ENCODE measurements around the gene AFDN.
A peak's percentile ranks its signal among the peaks of the same experiment; 100 is the strongest.

AFDN gene

DNA sequence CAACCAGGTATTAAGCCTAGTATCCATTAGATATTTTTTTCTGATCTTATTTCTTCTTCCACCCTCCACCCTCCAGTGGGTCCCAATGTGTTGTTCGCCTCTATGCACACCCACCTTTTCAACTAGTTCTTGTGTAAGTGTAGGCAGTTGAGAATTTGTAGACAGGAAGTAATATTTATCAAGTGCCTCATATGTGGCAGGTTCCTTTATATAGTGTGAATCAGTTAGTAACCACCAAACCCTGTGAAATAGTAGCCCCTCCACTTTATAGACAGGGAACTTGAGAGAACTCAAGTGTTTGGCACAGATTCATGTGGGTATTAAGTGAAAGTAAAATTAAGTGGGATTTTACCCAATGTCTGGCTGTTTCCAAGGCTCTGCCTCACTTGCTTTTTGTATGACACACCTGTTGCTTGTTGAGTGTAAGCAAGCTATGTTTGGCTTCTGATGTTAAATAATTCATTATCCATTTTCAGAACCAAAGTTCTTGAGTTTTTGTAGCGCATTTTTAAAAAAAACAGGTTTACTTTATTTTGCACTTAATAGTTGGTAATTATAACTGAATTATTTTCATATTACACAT lies 24.8 kb downstream of the AFDN start:
- TF ChIP-seq GATA2 (IDR thresholded peaks at IDR 0.05; ENCODE audit: low read depth, low read length), result no peak
- TF ChIP-seq GATA3 (IDR thresholded peaks at IDR 0.05; ENCODE audit: low read depth, low read length), result no peak

- TF ChIP-seq GATA3 (IDR thresholded peaks at IDR 0.05; ENCODE audit: low read depth, low read length) (no peak), GATA2 (IDR thresholded peaks at IDR 0.05; ENCODE audit: low read depth, low read length) (no peak)
Observed at GRCh38 chr6:167855825-167856425, 29.2 kb downstream of the AFDN start.

DNA sequence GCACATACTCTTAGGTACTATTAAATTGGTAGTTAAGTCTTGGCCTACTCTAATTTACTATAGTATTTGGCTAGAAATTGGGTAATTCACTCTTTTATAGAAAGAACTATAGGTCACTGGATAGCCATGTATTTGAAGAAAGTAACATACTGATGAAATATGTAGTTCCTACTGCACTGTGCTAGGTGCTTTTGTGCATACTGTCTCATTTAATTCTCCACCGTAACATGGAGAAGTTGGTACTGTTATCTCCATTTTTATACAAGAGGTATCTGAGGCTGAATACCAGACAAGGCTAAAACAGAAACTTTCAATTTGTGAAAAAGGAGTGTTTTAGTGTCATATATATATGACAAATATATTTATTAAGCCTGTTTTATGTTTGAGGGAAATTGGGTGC lies 29.8 kb downstream of the AFDN start:
- TF ChIP-seq GATA2 (IDR thresholded peaks at IDR 0.05; ENCODE audit: low read depth, low read length) (no peak), GATA3 (IDR thresholded peaks at IDR 0.05; ENCODE audit: low read depth, low read length) (no peak)

GRCh38 chr6:167856999-167857660 lies 30.4 kb downstream of the AFDN start:
- TF ChIP-seq GATA3 (IDR thresholded peaks at IDR 0.05; ENCODE audit: low read depth, low read length) (no peak), GATA2 (IDR thresholded peaks at IDR 0.05; ENCODE audit: low read depth, low read length) (no peak)

- TF ChIP-seq GATA3 (IDR thresholded peaks at IDR 0.05; ENCODE audit: low read depth, low read length), result peak; percentile 63
- peak; percentile 58; the same call in 1 of the 2 replicates for TF ChIP-seq GATA2 (IDR thresholded peaks at IDR 0.05; ENCODE audit: low read depth, low read length)
Observed at GRCh38 chr6:167858086-167858591, 31.4 kb downstream of the AFDN start.

- no peak for TF ChIP-seq GATA2 (IDR thresholded peaks at IDR 0.05; ENCODE audit: low read depth, low read length)
Observed at GRCh38 chr6:167858842-167859664, 32.3 kb downstream of the AFDN start.

DNA sequence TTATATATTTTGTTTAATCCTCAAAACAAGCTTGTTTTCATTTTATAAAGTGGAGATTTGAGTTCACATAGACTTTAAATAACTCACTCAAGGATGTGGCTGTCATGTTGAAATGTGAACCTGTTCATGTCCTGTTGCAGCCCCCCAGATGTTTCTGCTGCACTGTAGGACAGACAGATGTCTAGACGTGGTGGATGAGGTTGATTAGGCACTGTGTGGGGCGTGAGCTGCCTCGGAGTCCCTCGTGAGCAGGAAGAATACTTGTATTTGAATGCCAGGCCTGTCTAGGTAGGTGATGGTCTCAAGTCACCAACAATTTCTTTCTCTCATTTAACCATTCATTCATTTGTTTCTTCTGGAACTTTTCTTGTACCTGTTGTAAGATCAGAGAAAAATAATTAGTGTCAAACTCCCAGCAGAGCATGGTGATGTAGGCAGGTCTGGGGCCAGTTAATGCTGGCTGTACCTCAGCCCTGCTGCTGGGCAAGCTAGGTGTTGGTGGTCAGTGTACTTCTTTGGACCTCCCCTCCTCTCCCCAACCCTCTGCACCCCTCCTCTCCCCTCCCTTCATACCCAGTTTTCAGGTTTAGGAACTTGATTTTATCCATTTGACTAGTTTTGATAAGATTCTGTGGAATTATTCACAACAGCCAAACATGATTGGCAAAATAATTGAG lies 34.0 kb downstream of the AFDN start:
- TF ChIP-seq GATA2 (IDR thresholded peaks at IDR 0.05; ENCODE audit: low read depth, low read length), result no peak
- no peak for TF ChIP-seq GATA3 (IDR thresholded peaks at IDR 0.05; ENCODE audit: low read depth, low read length)

GRCh38 chr6:167861424-167861823 lies 34.7 kb downstream of the AFDN start:
- TF ChIP-seq GATA2 (IDR thresholded peaks at IDR 0.05; ENCODE audit: low read depth, low read length) (no peak), GATA3 (IDR thresholded peaks at IDR 0.05; ENCODE audit: low read depth, low read length) (no peak)

- no peak for TF ChIP-seq GATA2 (IDR thresholded peaks at IDR 0.05; ENCODE audit: low read depth, low read length)
Observed at GRCh38 chr6:167863897-167864296, 37.2 kb downstream of the AFDN start.

GRCh38 chr6:167866642-167867041 lies 39.9 kb downstream of the AFDN start:
- TF ChIP-seq GATA3 (IDR thresholded peaks at IDR 0.05; ENCODE audit: low read depth, low read length) (no peak), GATA2 (IDR thresholded peaks at IDR 0.05; ENCODE audit: low read depth, low read length) (no peak)

DNA sequence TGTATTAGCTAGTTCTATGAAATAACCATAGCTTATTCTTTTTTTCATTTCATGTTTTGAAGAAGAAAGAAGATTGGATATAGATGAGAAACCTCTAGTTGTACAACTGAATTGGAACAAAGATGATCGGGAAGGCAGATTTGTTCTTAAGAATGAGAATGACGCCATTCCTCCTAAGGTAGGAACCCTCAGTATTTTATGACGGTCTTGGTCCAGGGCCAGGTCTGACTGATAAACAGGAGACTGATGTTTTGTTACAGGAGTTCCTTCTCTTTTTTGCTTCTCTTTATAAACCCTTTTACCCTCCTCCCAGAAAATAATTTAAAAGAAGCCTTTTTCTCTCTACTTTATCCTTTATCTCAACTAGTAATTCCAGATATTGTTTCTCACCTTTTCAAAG lies 43.6 kb downstream of the AFDN start:
- TF ChIP-seq GATA2 (IDR thresholded peaks at IDR 0.05; ENCODE audit: low read depth, low read length) (no peak), GATA3 (IDR thresholded peaks at IDR 0.05; ENCODE audit: low read depth, low read length) (no peak)

DNA sequence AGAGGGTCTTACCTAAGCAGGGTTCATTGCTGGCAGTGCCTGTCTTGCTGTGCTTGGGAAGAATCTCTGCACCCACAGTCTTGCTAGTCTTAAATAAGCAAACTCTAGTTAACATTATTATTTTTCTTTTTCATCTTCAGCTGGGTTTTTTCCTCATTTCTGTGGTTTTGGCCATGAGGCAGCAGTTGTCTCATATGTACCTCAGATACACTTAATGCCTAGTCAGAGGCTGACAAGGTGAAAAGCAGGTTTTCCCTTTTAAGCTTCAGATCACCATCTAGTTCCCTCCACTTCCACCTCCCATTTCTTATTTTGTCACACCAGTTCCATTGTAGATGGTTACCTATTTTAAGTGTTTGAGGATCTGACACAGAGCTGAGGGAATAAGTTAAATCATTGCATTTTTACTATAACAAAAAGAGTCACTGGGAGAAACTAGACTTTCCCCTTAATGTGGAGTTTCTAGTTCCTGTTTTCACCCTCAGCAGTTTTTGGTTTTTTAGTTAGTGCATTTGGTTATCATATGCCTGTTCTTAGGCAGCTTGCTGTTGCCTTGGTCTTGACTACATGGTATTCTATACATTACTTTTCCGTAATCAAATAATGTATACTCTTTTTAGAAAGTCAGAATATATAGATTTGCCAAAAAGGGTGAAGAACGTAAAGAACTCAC lies 46.0 kb downstream of the AFDN start:
- TF ChIP-seq GATA3 (IDR thresholded peaks at IDR 0.05; ENCODE audit: low read depth, low read length) (no peak), GATA2 (IDR thresholded peaks at IDR 0.05; ENCODE audit: low read depth, low read length) (no peak)

DNA sequence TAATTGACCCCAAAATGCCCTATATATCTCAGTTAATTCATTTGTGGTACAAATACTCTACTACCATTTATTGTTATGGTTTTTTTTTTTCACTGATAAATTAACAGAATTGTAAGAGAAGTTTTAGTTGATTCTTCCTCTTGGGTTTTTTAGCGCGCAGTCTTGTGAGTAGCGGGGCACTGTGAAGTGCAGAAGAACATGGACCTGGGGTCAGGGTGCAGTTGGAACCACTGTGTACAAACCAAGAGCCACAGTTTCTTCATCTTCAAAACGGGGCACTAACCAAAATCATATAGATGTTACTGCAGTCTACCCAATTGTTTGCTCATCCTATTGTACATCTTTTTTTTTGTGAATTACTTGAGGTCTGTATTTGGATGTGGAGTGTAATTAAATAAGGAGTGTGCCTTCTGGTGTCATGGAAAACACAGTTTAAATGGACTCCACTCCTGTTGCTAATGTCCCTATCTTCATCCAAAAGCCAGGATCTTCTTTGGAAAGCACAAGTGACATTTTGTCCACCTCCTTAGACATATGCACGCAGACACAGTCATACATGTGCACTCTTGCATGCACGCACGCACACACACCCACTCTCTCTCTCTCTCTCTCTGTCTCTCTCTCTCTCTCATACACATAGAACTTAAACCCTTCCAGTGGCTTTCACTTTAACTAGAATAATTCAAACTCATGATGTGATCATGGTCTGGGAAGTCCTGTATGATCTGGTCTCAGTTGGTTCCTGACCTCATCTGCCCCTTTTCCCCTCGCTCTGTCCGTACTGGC lies 51.5 kb downstream of the AFDN start:
- TF ChIP-seq GATA2 (IDR thresholded peaks at IDR 0.05; ENCODE audit: low read depth, low read length), result no peak
- TF ChIP-seq GATA3 (IDR thresholded peaks at IDR 0.05; ENCODE audit: low read depth, low read length), result no peak

Measured in SH-SY5Y (cell line).